Measurements from ENCODE around the gene KRTAP10-11.
"Not testable (repeated sequence)": the region's sequence is repeated elsewhere in the genome, so short reads cannot be mapped to it uniquely, and the experiment has no call there.

KRTAP10-11 gene

DNA sequence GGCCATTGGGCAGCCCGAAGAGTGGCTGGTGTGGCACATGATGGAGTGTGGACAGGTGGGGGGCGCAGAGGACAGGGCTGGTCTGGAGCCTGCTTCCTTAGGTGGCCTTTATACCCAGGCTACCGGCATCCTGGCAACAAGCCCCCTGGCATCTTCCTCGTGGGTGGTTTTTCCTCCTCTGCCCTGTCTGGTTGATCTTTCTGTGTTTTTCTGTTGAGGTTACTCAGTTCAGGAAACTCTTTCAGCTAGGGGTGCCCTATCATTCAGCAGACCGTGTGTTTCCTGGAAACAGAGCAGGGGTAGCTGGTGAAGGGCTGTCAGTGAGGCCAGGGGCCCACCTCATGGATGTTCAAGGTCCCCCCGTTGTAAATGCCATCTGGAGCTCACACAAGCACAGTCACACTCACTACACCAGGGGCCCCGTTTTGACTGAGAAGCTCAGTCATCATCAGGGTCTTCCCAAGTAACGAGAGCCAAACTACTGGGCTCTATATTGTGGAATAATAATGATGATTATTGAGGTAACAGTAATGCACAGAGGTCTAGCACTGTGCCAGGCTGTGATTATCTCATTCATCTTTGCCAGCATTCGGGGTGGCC, 8.5 kb downstream of the KRTAP10-11 start, which contains the start of gene KRTAP12-4:
KRTAP12-4 (minus strand) TSS at position 84 of the 600 bp plus-strand sequence; CDS start at position 39, 45 bp downstream.
- DNase-seq (ENCODE audit: low spot score): no peak
- Mint-ChIP-seq H3K4me1 (ENCODE audit: low read depth) (peaks cover 44% of the 10 kb centered on the region), H3K9me3 (peaks cover 32% of the 10 kb centered on the region), H3K27ac (peak within 1 kb of the TSS; percentile 50), H3K27me3 (ENCODE audit: low read depth) (peaks cover under 1% of the 10 kb centered on the region), H3K4me3 (no peak within 1 kb of the TSS), H3K36me3 (ENCODE audit: low read depth) (peaks cover 37% of the 10 kb centered on the region)

DNA sequence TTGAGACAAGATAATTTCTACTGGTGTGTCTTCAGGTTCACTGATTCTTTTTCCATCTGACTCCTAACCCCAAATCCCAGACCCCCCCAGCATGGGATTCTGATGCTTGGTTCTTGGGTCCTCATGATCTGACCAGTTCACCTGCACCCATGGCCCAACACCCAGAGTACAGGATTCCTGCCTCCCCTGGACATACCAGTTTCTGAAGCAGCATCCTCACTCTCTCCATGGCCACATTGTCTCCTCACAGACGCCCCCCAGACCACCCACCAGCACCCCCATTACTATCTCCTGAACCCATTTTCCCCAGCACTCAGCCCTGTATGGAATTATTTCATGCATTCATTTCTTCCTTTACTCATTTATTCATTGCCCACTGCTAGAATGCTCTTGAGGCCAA, 10.7 kb downstream of the KRTAP10-11 start:
- H3K4me1 Mint-ChIP-seq (ENCODE audit: low read depth): peaks cover 46% of the 10 kb centered on the region
- H3K27ac Mint-ChIP-seq: peak overlapping the region; percentile 93
- peaks cover 36% of the 10 kb centered on the region for H3K9me3 Mint-ChIP-seq
- peak overlapping the region; percentile 70 for H3K4me3 Mint-ChIP-seq
- DNase-seq (ENCODE audit: low spot score): no peak
- H3K27me3 Mint-ChIP-seq (ENCODE audit: low read depth): peaks cover 7% of the 10 kb centered on the region
- H3K36me3 Mint-ChIP-seq (ENCODE audit: low read depth): peaks cover 37% of the 10 kb centered on the region

DNA sequence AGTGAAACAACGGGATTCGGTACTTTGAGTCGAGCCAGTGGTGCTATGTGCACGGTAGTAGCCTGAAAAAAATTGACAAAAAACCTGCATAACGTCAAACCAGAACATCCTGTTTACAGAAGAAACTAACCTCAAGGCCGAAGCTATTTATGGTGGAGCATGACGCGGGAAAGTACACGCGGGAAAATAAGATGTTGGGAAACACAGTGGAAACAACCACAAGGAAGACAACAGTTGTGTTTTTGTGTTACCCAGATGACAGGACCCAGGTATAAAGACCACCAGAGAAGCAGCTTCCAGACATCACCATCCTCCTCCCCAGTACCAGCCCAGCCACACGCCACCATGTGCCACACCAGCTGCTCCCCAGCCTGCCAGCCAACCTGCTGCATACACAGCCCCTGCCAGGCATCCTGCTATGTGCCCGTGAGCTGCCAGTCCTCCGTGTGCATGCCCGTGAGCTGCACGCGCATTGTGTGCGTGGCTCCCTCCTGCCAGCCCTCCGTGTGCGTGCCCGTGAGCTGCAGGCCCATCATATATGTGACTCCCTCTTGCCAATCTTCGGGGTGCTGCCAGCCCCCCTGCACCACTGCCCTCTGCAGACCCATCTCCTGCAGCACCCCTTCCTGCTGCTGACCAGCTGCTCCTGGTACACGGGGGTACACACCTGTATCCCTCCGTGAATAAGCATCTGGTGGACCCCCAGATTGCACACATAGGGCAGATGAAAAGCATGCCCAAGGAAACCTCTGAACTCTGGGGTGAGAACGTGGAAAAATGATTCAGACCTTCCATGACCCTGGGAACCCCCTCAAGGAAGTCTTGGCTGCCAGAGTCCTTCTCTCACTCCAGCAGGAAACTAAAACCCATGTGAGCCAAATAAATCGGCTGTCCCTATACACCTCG, 11.7 kb downstream of the KRTAP10-11 start, which contains the start of gene KRTAP12-3:
KRTAP12-3 (plus strand) TSS at position 298 of the 906 bp plus-strand sequence; CDS start at position 346, 48 bp downstream.
- Mint-ChIP-seq H3K36me3 (ENCODE audit: low read depth) (peaks cover 37% of the 10 kb centered on the region), H3K4me1 (ENCODE audit: low read depth) (peaks cover 46% of the 10 kb centered on the region), H3K9me3 (peaks cover 36% of the 10 kb centered on the region), H3K27me3 (ENCODE audit: low read depth) (peaks cover 13% of the 10 kb centered on the region), H3K4me3 (peak within 1 kb of the TSS; percentile 70), H3K27ac (peak within 1 kb of the TSS; percentile 93)
- DNase-seq (ENCODE audit: low spot score): peak; percentile 14

DNA sequence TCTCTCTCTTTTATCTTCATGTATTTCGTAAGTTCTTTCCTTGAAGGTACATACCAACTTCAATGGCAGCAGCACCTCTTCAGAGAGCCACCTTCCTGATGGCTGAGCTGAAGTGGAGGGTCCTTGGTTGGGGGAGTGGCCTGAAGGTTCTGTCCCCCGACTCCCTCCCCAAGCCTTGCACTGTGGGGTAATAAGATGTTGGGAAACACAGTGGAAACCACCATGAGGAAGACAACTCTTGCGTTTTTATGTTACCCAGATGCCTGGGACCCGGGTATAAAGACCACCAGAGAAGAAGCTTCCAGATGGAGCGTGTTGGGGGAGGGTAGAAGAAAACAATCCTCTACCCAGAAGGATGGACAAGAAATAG, 12.3 kb downstream of the KRTAP10-11 start:
- Mint-ChIP-seq H3K9me3 (peaks cover 36% of the 10 kb centered on the region), H3K4me1 (ENCODE audit: low read depth) (peaks cover 45% of the 10 kb centered on the region), H3K4me3 (peak overlapping the region; percentile 54)

DNA sequence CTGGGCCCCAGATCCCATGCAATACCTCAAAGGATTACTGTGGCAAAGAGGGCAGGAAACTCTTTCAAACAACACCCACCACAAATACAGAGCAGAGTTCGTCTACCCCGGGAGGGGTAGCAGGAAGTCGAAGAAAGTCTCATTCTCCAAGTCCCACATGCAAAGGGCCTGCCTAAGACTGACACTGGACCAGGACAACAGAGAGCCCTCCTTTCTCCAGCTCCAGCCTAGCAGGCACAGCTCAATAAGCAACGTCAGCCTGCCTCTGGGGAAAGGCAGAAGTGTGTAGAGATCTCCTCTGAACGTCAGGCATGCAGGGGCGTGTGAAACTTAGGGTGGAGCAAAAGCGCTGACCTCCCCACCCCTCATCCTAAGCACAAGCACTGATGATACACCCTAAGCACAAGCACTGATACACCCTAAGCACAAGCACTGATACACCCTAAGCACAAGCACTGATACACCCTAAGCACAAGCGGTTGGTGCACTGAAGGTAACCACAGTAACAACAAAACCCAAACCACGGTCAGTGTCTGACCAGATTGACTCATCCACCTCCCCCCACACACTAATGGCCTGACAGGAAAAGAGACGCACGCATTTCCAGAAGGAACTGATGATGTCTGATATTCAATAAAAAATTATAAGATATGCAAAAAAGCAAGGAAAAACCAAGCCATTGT, 12.8 kb downstream of the KRTAP10-11 start:
- peak overlapping the region; percentile 54 for H3K4me3 Mint-ChIP-seq
- peaks cover 39% of the 10 kb centered on the region for H3K4me1 Mint-ChIP-seq (ENCODE audit: low read depth)

More for the DNA sequence above, 12.3 kb downstream of the KRTAP10-11 start:
- Mint-ChIP-seq H3K27ac (peak overlapping the region; percentile 93), H3K27me3 (ENCODE audit: low read depth) (peaks cover 16% of the 10 kb centered on the region), H3K36me3 (ENCODE audit: low read depth) (peaks cover 36% of the 10 kb centered on the region)
- DNase-seq (ENCODE audit: low spot score): no peak

DNA sequence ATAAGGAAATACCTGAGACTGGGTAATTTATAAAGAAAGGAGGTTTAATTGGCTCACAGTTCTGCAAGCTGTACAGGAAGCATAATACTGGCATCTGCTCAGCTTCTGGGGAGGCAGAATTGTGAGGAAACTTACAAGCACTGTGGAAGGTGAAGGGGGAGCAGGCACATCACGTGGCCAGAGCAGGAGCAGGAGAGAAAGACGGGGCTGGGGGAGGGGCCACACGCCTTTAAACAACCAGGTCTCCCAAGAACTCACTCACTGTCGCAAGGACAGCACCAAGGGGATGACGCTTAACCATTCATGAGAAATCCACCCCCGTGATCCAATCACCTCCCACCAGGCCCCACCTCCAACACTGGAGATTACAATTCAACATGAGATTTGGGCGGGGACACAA, 15.4 kb downstream of the KRTAP10-11 start:
- not testable (repeated sequence) for H3K4me3 Mint-ChIP-seq; DNase-seq (ENCODE audit: low spot score); H3K27ac Mint-ChIP-seq
- Mint-ChIP-seq H3K4me1 (ENCODE audit: low read depth) (peaks cover 33% of the 10 kb centered on the region), H3K9me3 (peaks cover 30% of the 10 kb centered on the region), H3K36me3 (ENCODE audit: low read depth) (peaks cover 21% of the 10 kb centered on the region), H3K27me3 (ENCODE audit: low read depth) (peaks cover 30% of the 10 kb centered on the region)

More for the DNA sequence above, 12.8 kb downstream of the KRTAP10-11 start:
- Mint-ChIP-seq H3K36me3 (ENCODE audit: low read depth) (peaks cover 31% of the 10 kb centered on the region), H3K27me3 (ENCODE audit: low read depth) (peaks cover 21% of the 10 kb centered on the region), H3K9me3 (peaks cover 36% of the 10 kb centered on the region), H3K27ac (peak overlapping the region; percentile 93)
- no peak for DNase-seq (ENCODE audit: low spot score)

DNA sequence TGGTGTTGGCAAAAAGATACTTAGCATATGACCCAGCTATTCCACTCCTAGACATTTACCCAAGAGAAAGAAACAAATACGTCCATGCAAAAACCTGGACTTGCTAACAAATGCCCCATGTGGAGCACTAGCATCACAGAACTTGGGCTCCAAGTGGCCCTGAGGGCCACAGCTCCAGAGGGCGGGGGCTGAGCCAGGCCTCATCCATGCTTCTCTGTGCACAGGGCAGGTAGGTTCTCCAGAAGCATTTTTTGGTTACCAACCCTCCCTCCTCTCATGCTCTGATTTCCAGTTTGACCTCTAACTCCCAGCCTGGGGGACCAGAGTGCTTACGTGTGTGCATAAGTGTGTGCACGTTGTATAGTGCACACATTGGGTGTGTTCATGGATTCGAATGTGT, 18.5 kb downstream of the KRTAP10-11 start:
- H3K4me3 Mint-ChIP-seq: no peak overlapping the region
- DNase-seq (ENCODE audit: low spot score): no peak
- no peak overlapping the region for H3K27ac Mint-ChIP-seq
- peaks cover 40% of the 10 kb centered on the region for H3K27me3 Mint-ChIP-seq (ENCODE audit: low read depth)
- peaks cover 2% of the 10 kb centered on the region for H3K4me1 Mint-ChIP-seq (ENCODE audit: low read depth)
- no peaks in the 10 kb centered on the region for H3K36me3 Mint-ChIP-seq (ENCODE audit: low read depth)
- H3K9me3 Mint-ChIP-seq: peaks cover 10% of the 10 kb centered on the region

DNA sequence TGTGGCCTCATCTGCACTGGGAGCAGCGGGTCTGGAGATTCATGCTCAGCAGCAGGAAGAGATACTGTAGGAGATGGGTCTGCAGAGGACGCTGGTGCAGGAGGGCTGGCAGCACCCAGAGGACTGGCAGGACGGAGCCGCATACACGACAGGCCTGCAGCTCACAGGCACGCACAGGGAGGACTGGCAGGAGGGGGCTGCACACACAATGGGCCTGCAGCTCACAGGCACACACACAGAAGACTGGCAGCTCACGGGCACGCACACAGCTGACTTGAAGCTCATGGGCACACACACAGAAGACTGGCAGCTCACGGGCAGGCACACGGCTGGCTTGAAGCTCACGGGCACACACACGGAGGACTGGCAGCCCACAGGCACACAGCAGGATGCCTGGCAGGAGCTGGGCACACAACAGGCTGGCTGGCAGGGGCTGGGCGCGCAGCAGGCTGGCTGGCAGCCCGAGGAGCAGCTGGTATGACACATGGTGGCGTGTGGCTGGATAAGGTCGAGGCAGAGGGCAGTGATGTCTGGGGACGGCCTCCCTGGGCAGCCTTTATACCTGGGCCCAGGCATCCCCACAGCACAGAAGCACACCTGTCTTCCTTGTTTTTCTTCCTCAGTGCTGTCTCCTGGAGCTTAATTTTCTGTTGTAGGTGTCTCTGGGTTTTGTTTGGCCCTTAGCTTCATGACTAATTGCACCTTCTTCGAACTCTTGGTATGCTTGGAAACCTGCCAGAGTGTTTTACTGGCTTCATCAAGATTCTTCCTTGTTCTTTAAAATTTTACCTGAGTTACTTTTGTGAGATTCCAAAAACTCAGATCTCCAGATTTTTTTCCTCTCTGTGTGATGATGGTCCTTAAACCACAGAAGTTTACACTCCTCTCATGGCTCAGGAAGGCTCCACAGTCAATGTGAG, 20.4 kb downstream of the KRTAP10-11 start, which contains the start of gene KRTAP12-2:
KRTAP12-2 (minus strand) TSS at position 527 of the 920 bp plus-strand sequence; CDS start at position 486, 41 bp downstream.
- Mint-ChIP-seq H3K4me3 (no peak within 1 kb of the TSS), H3K9me3 (peaks cover 22% of the 10 kb centered on the region), H3K27me3 (ENCODE audit: low read depth) (peaks cover 34% of the 10 kb centered on the region), H3K4me1 (ENCODE audit: low read depth) (no peaks in the 10 kb centered on the region), H3K27ac (no peak within 1 kb of the TSS), H3K36me3 (ENCODE audit: low read depth) (no peaks in the 10 kb centered on the region)
- no peak for DNase-seq (ENCODE audit: low spot score)

DNA sequence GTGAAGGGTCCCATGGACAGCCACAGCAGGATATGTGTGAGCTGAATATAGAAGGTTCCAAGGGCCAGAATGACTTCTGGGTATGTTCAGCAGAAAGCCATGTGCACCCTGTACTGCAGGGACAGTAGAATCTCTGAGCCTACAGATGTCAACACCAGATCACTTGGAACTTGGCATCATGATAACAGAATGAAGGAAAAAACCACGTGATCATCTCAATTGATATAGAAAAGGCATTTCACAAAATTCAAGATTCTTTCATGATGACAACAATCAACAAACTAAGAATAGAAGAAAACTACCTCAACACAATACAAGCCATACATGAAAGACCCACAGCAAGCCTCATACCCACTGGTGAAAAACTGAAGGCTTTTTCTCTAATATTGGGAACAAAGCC, 21.4 kb downstream of the KRTAP10-11 start:
- no peak for DNase-seq (ENCODE audit: low spot score)
- no peak overlapping the region for H3K4me3 Mint-ChIP-seq
- H3K27me3 Mint-ChIP-seq (ENCODE audit: low read depth): peaks cover 31% of the 10 kb centered on the region
- no peaks in the 10 kb centered on the region for H3K4me1 Mint-ChIP-seq (ENCODE audit: low read depth)
- H3K27ac Mint-ChIP-seq: no peak overlapping the region
- peaks cover 27% of the 10 kb centered on the region for H3K9me3 Mint-ChIP-seq
- H3K36me3 Mint-ChIP-seq (ENCODE audit: low read depth): no peaks in the 10 kb centered on the region

DNA sequence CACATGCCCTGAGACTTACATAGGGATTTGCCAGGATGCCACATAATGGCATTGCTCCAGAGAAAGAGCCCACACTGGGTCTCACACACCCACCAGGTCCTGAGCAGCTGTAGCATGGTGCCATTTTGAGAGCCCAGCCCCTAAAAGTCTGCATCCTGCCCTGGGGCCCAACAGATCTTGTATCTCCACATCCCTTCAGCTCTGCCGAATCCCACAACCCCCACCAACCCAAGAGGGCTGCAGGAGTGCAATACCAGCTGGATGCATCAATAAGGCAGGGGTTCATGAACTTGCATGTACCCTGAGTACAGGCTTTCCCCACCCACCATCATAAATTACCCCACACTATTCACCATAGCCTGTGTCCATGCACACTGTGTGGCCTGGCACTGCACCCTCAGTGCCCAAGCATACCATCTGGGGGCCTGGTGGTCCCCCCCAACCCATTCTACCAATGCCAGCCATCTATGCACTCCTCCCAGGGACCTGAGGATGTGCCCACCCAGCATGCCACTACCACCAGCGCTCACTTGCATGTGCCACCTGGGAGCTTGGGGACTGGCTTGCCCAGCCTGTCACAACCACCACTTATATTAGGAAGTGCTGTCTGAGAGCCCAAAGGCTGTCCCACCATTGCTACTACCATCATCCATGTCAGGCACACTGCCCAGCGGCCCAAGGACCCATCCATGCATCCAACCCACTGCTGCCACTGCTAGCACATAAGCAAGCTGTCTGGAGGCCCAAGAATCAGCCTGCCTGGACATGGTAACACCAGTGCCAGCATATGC, 24.6 kb downstream of the KRTAP10-11 start:
- Mint-ChIP-seq H3K27me3 (ENCODE audit: low read depth) (peaks cover 23% of the 10 kb centered on the region), H3K4me3 (no peak overlapping the region), H3K36me3 (ENCODE audit: low read depth) (no peaks in the 10 kb centered on the region), H3K4me1 (ENCODE audit: low read depth) (no peaks in the 10 kb centered on the region), H3K9me3 (peaks cover 42% of the 10 kb centered on the region), H3K27ac (no peak overlapping the region)
- no peak for DNase-seq (ENCODE audit: low spot score)

DNA sequence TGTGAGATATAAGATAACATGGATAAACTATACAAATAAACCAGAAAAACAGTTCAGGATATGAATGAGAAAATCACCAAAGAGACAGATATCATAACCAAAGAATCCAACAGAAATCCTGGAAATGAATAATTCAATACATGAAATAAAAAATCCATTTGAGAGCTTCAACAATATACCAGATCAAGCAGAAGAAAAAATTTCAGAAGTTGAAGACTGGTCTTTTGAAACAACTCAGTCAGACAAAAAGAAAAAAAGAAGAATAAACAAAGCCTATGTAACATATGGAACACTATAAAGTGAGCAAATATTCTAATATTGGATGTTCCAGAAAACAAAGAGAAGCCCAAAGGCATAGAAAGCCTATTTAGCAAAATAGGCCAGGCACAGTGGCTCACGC, 25.7 kb downstream of the KRTAP10-11 start:
- H3K4me1 Mint-ChIP-seq (ENCODE audit: low read depth): no peaks in the 10 kb centered on the region
- peaks cover 44% of the 10 kb centered on the region for H3K9me3 Mint-ChIP-seq
- DNase-seq (ENCODE audit: low spot score): no peak
- no peak overlapping the region for H3K4me3 Mint-ChIP-seq
- H3K36me3 Mint-ChIP-seq (ENCODE audit: low read depth): no peaks in the 10 kb centered on the region
- no peak overlapping the region for H3K27ac Mint-ChIP-seq
- H3K27me3 Mint-ChIP-seq (ENCODE audit: low read depth): peaks cover 21% of the 10 kb centered on the region

DNA sequence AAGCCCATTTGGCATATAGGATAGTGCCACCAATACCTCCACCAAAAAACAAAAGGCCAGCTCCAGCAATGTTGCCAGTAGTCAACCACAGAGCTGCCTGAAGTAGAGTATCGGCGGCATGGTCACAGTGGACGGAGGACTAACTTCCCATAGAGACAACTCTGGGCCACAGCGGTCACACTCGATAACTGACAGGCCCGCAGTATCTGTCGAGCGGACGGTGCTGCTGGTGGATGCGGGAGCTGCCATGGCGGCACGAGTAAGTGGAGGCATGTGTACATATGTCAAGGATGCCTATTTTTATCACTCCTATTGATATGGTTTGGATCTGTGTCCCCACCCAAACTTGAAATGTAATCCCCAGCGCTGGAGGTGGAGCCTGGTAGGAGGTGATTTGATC, 31.7 kb downstream of the KRTAP10-11 start:
- Mint-ChIP-seq H3K36me3 (ENCODE audit: low read depth) (no peaks in the 10 kb centered on the region), H3K4me3 (no peak overlapping the region), H3K27ac (no peak overlapping the region), H3K9me3 (peaks cover 14% of the 10 kb centered on the region), H3K27me3 (ENCODE audit: low read depth) (peaks cover 20% of the 10 kb centered on the region), H3K4me1 (ENCODE audit: low read depth) (no peaks in the 10 kb centered on the region)
- DNase-seq (ENCODE audit: low spot score): no peak

All from T-helper 2 cell treated with Interferon-gamma antibody and Interleukin-4, amounts not matched to agents 5 μg/mL and 100 μg/mL, for 36 hours (primary cell).